ENCODE data around the gene TMEM52. TPM values are rescaled to one million over a fixed set of nuclear protein-coding genes. Genes with fewer than 3 reads are reported as not detected.

The TMEM52 gene
- total RNA-seq, 1 experiment from 2014 or later = 0.23 TPM

- no peak for DNase-seq (ENCODE audit: low read depth)
Measured at GRCh38 chr1:1873186-1873585, 45.9 kb downstream of the TMEM52 start.

DNA sequence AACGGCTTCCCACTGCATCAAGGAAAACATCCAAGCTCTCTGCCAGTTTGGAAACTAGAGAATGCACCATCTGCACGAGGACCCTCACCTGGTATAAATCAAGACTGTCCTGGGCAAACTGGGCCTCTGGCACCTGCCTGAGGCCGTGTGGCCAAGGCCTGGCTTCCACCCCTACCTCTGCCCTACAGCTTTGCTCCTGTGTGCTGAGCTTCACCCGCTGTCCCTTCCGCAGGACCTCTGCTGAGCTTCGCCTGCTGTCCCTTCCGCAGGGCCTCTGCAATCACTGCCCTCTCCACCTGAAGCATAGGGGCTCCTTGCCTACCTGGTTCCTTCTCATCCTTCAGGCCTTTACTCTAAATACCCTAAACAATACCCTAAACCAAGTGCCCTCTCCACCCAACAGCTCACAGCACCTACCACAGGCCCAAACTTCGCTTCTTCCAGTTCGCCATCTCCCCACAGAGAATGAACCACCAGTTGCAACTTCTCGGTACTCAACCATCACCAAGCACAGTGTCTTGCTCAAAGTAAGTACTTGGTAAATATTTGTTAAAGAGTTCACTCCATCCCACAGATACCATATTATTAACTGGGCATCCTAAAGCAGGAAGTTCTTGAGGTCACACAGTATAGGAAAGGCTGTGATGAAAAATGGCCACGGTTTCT is 46.6 kb downstream of the TMEM52 start:
- no peak for DNase-seq (ENCODE audit: low read depth)

- DNase-seq (ENCODE audit: low read depth) = no peak
Measured at GRCh38 chr1:1869469-1869868, 49.6 kb downstream of the TMEM52 start.

Other genes starting within 250 kb of the TMEM52 start
- gene SLC35E2B, start 226.5 kb downstream of the TMEM52 start, total RNA-seq (2014; rRNA removed; shearing (Covaris generic)) = 8.5 and 12.2 TPM in 2 replicates
- 10.0 and 13.5 TPM in 2 replicates for gene CDK11A, start 194.9 kb downstream of the TMEM52 start, total RNA-seq (2014; rRNA removed; shearing (Covaris generic))
- gene NADK, start 140.8 kb downstream of the TMEM52 start, total RNA-seq (2014; rRNA removed; shearing (Covaris generic)) = 31.2 and 39.5 TPM in 2 replicates
- gene GNB1, start 28.2 kb downstream of the TMEM52 start, total RNA-seq (2014; rRNA removed; shearing (Covaris generic)) = 49.3 and 50.1 TPM in 2 replicates
- gene CALML6, start 4.0 kb downstream of the TMEM52 start, total RNA-seq (2014; rRNA removed; shearing (Covaris generic)) = 0.23 TPM in 1 of 2 replicates, not detected in the other
- gene CFAP74, start 84.5 kb upstream of the TMEM52 start, total RNA-seq (2014; rRNA removed; shearing (Covaris generic)) = not detected in 2 replicates
- gene GABRD, start 100.1 kb upstream of the TMEM52 start, total RNA-seq (2014; rRNA removed; shearing (Covaris generic)) = not detected in 2 replicates
- gene PRKCZ, start 131.1 kb upstream of the TMEM52 start, total RNA-seq (2014; rRNA removed; shearing (Covaris generic)) = 14.3 and 18.1 TPM in 2 replicates